HG02973 (cell line): ENCODE measurements around the gene TAS2R60.
"Not testable (repeated sequence)": the region's sequence is repeated elsewhere in the genome, so short reads cannot be mapped to it uniquely, and the experiment has no call there.

Source experiments
- ATAC-seq: cut with Tn5 transposase; IDR thresholded peaks from one replicate; pipeline ENCODE4 v1.9.1; 2021; ENCODE audit warnings: moderate library complexity; ENCODE audit not compliant: unreplicated experiment

Gene TAS2R60

DNA sequence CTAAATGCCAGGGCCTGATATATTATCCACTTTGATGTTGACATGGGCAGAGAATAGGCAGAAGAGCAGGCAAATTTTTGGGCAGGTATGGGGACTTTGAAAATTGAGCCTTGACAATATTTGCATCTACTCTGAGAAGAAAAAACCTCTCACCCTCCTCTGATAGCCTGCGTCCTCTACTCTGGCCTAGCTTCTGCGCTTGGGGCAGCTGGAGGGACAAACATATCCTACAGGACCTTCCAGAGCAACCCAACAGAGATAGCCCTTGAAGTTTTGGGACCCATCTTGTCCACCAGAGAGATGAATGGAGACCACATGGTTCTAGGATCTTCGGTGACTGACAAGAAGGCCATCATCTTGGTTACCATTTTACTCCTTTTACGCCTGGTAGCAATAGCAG, at the start of gene TAS2R60:
Gene TAS2R60 (plus strand): TSS at position 301 of the 400 bp plus-strand sequence. CDS start 0 bp downstream, at position 301.
- ATAC-seq: no peak

DNA sequence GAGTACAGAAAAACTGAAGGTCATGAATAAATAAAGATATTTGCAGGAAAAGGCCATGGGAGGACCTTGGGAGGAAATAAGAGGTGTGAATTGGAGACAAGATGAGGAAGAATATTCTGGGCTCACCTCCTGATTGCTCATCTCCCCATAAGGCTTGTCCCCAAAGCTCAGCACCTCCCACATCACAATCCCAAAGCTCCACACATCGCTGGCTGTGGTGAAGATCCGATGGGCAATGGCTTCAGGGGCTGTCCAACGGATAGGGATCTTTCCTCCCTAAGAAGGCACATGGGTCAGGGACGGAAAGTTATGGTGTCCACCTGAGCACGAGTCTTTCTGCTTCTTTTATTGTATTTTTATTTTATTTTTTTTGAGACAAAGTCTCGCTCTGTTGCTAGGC, 49.2 kb upstream of the TAS2R60 start:
- ATAC-seq: no peak

DNA sequence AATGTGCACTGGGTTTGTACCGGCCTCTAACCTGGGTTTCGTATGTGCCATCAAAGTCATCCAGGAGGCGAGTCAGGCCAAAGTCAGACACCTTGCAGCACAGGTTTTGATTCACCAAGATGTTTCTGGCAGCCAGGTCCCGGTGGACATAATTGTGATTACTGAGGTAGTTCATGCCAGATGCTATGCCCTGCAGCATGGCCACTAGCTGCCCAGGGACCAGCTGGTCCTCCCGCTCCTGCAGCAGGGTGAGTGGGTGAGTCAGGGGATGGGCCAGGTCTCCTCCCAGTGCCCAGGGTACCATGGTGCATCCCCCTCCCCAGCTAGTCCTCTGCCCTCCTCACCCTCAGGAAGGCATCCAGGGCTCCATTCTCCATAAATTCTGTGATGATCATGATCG, 48.5 kb upstream of the TAS2R60 start:
- ATAC-seq: no peak

GRCh38 chr7:143395187-143396149, 47.8 kb upstream of the TAS2R60 start:
- ATAC-seq: no peak

DNA sequence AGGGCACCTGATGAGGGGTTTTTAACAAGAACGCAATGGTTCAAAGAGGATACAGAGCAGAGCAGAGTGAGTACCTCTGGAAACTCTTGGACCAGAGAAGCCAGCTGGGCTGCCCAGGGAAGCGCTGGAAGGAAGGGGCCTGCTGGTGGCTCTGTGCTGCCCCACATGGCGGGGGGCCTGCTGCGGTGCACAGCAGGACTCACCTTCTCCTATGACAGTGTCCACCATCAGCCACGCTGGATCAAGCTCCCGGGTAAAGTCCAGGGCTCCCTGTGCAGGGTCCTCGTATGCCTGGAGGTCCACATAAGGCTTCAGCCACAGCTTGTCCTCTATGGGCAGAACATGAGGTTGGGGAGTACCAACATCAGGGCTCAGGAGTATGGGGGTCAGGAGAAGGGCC, 47.1 kb upstream of the TAS2R60 start:
- ATAC-seq: no peak

DNA sequence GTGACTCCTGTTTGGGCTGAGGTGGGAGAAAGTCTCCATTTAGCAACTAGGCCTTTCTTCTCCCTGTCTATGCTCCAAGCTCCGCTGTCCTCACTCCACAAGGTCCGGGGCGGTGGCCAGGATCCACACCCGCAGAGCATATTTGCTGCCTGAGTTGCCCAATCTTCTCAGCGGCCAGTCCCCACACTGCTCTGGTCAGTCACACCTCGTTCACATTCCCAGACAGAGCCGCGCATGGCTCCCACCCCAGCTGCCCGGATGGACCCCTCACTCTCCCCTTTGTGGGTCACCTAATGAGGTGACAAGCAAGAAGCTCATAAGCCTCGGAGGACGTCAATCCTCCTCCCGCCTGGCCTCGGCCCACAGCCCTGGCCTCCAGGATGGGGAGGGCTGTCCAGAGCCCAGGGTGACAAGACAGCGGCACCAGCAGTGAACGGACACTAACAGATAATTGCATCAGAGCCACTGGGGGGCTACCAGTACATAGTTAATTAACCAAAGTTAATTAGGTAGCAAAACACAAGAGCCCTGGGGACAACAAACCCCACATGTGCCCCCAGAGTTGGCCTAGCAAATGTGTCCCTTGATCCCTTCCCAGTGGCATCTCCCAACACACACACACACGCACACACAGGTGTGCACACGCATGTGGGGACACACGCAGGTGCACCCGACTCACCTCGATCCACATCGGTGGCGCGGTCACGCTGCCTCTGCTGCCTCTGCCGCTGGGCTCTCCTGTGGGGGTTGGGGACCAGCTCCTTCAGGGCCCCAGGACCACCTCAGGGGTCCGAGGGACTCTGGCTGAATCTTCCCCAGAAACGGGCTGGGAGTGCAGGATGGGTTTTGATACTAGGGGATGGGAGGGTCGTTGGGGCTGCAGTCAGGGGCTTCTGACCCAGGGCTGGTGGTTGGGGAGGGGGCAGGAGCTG, 46.4 kb upstream of the TAS2R60 start:
- ATAC-seq: no peak

DNA sequence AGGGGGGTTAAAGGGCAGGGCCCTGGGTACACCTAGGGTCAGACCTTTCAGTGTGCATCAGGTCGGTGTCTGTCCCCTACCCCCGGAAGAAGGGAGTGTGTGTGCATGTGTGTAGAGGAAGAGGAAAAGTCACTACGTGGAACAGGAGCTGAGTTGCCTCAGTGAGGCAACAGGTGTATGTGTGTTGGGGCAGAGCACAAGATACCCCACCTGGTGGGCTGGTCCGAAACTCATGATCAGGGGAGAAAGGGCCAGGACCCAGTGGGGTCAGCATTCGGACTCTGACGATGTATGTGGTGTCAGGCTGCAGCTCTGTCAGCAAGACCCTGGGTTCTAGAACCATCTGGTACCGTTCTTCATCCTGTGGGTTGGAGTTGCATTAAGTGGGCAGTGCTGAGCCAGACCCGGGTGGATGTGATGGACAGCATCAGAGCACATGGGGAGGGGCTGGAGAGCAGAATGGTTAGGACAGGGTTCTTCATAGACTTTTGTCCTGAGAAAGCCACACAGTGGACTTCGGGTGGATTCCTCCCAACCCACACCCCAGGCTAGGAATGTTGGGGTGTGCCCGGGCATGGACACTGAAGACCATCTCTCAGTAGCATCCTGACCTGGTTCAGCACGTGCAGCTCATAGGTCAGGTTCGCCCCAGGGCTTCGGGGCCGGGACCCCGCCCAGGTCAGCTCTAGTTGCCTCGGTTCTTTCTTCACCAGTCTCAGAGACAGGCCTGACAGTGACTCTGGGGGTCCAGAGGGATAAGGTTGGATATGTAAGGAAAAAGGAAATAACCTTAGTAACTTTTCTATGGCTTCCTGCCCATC, 45.3 kb upstream of the TAS2R60 start:
- no peak for ATAC-seq

DNA sequence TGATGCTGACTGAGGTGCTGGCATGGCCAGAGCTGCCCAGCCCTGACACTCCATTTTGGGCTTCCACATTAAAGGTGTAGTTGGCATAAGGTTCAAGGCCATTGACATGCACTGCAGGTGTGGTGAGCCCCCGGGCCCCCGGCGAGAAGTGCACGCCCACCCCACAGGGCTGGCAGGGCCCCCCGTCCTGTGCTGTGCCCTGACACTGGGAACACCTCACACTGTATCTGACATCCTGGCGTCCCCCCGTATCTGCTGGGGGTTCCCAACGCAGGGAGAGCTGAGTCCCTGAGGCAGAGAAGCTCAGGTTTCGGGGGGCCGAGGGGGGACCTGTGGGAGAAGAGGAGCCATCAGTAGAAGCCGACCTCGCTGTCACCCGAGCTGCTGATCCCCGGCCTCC, 44.6 kb upstream of the TAS2R60 start:
- ATAC-seq: no peak

DNA sequence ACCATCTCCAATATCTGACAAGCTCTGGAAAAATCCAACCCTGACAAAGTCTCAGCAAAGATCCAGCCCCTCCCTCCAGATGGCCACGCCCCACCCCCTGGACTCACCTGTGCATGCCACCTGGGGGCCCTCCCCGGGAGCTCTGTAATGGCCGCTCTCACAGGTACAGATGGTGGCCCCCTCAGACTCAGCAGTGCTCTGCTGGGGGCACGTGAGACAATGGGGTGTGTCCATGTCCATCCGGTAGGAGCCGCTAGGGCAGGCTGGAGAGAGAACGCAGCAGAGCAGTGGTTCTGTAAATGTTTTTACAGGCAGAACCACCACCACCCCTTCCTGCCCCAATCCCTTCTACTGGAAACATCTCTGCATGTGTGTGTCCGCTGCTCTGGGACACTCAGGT, 44.1 kb upstream of the TAS2R60 start:
- no peak for ATAC-seq

DNA sequence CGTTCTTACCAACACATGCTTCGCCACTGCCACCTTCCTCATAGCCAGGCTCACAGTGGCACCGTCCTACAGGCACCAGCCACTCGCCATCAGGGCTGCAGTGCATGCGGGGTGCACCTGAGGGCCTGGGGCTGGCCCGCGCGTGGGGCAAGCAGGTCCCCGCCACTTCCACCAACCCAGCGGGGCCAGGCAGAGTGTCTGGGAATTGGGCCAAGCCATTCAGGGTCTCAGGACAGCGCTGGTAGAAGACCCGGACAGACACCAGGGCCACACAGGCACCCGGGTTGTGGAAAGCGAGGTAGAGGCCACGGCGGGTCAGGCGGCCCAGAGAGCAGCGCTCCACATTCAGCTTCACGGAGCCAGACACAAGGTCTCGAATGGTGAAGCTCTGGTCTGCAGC, 43.6 kb upstream of the TAS2R60 start:
- ATAC-seq: no peak

- ATAC-seq: no peak
These were observed 42.0 kb upstream of the TAS2R60 start for GRCh38 chr7:143401265-143401664.

- not testable (repeated sequence) for ATAC-seq
These were observed 41.0 kb upstream of the TAS2R60 start for GRCh38 chr7:143402233-143402632.

- no peak for ATAC-seq
These were observed 37.9 kb upstream of the TAS2R60 start for GRCh38 chr7:143405173-143406001.

- no peak for ATAC-seq
These were observed 37.3 kb upstream of the TAS2R60 start for GRCh38 chr7:143406002-143406357.

DNA sequence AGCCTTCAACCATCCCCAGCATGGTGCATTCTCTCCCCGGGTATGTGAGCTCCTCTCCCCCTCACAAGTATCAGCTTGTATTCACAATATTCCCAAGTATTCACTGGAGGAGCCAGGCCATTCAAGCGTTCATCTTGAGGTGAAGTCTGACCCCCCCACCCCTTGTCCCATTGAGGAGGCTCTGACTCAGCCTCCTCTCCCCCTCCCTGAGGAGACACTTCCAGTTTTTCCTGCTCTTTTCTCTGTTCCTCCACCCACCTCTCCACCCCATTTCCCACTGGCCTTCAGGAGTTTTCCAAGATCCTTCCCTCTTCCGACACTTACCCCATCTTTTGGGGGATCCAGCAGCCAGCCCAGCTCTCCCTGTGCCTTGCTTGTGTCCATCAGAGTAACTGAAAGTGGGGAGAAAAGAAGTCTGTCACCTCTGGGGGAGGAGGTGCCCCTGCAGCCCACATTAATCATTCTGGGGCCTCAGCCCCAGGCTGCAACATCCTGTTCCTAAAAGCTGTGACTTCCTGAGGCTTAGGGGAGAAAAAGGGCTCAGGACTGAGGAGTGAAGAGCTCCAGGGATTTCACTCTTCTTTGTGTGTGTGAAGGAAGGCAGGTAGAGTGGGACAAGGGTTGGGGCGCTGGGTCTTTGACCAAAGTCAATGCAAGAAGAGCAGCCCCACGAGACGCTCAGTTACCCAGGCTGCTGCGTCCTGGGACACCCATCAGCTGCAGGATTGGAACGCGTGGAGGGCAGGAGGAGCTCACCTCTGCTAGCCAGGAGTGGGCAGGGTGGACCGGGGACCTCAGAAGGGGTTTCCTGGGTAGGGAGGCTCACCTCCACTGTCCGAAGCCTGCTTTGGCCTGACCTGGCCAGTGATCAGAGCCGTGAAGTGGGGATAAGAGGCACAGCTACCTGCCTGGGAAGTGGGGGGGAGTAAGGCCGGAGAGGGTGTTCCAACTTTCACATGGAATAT, 35.7 kb upstream of the TAS2R60 start:
- ATAC-seq: no peak

GRCh38 chr7:143408252-143408685, 35.0 kb upstream of the TAS2R60 start:
- no peak for ATAC-seq

DNA sequence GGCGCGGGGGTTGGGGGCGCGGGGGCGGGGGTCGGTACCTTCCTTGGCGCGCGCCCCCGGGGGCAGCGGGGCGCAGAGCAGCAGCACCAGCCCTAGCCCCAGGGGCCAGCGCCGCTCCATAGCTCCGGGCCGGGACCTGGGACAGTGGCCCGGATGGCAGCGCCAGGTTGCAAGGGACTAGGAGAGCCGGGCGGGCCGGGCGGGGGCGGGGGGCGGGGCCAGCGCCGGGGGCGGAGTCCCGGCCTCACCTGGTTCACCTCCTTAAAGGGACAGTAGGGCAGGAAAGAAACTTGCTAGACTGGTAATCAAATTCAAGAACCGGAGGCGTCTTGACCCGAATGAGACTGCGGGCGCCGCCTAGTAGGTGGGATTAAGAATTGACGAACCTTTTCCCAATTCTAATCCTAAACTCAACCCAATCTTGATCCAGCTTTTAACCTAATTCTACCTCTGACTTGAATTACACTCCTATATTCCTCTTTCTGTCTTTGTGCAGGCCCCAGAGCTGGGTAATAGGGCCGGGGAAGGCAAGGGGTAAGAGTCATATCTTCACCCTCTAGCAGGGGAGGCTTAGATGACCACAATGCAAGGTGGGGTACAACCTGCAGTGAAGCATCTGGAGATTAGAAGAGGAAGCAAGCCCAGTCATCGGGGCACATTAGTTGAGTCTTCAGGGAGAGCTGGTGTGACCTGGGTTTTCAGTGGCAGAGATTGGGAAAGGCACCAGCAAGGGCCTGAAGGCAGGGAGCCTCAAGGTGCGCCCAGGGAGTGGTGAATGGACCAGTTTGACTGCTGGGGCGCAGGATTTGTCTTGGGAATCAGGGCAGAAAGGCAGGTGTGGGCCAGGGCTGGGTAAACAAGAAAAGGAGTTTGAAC, 34.3 kb upstream of the TAS2R60 start, which contains the start of gene EPHA1:
Gene EPHA1 (minus strand): TSS at position 171 of the 876 bp plus-strand sequence. CDS start 51 bp downstream, at position 120.
- no peak for ATAC-seq
